Gastroesophageal sphincter (tissue), 4 donors: ENCODE data around the gene XYLT1. TPM values are rescaled to one million over a fixed set of nuclear protein-coding genes. Genes with fewer than 3 reads are reported as not detected.

ENCODE experiments used
- ATAC-seq: fragments of 150-250 bp; one replicate; pipeline ENCODE4 v1.9.1; 2016; ENCODE audit warnings: mild to moderate bottlenecking, moderate library complexity
- H3K27ac ChIP-seq, 4 donors: fragments of 200-600 bp; sonication (generic) in 3 of 4; 1 replicate in 3 of 4; 2 replicates in 1 of 4; pipeline ENCODE4 v1.5.1; 2016 to 2019
- H3K27me3 ChIP-seq: fragments of 200-600 bp; sonication (generic); one replicate; pipeline ENCODE4 v1.5.1; 2019
- H3K36me3 ChIP-seq, 2 donors: fragments of 200-600 bp; sonication (generic); one replicate each; pipeline ENCODE4 v1.5.1; 2019; ENCODE audit warnings: control low read depth in 1 of 2
- H3K4me1 ChIP-seq, 3 donors: fragments of 200-600 bp; sonication (generic); 1 replicate in 2 of 3; 2 replicates in 1 of 3; pipeline ENCODE4 v1.5.1; 2016 to 2019; ENCODE audit warnings: control low read depth in 2 of 3
- H3K4me3 ChIP-seq, 2 donors: fragments of 200-600 bp; sonication (generic); one replicate each; pipeline ENCODE4 v1.5.1; 2019; ENCODE audit warnings: mild to moderate bottlenecking in 1 of 2, moderate library complexity in 1 of 2
- H3K9me3 ChIP-seq, 3 donors: fragments of 200-600 bp; sonication (generic); one replicate each; pipeline ENCODE4 v1.5.1; 2017 to 2019; ENCODE audit warnings: control low read depth in 2 of 3
- EP300 ChIP-seq: sonication (generic); formaldehyde crosslinking; IDR thresholded peaks from one replicate; pipeline ENCODE4 v1.6.1; 2017; ENCODE audit warnings: antibody characterized with exemption, mild to moderate bottlenecking
- POLR2A ChIP-seq, 2 donors: fragments of 450-650 bp; IDR thresholded peaks; one replicate each; pipeline ENCODE4 v1.6.1; 2017; ENCODE audit warnings: antibody characterized with exemption in 2 of 2, mild to moderate bottlenecking in 2 of 2, moderate library complexity in 1 of 2
- POLR2AphosphoS5 ChIP-seq: sonication (generic); formaldehyde crosslinking; IDR thresholded peaks from one replicate; pipeline ENCODE4 v1.6.1; 2017; ENCODE audit warnings: antibody characterized with exemption
- WGBS, 2 donors: methylation state at CpG; one replicate each; pipeline ENCODE4 v1.1.5; 2018; ENCODE audit warnings: low coverage in 1 of 2; 5-methylcytosine and 5-hydroxymethylcytosine counted together
- total RNA-seq, 4 donors: library from RNA; depleted of rRNA; stranded (reverse); fragments of >200 nt; gene quantifications; one replicate each; pipeline ENCODE4 v1.1.0, GENCODE V29; 2016
- TF ChIP-seq, protein P1 (sequence below), 4 experiments: fragments of 200-600 bp in 2 of 4; fragments of 450-650 bp in 2 of 4; sonication (generic) in 1 of 4; IDR thresholded peaks; one replicate each; pipeline ENCODE4 v1.5.1; 2017 to 2019; ENCODE audit warnings: antibody characterized with exemption in 4 of 4, mild to moderate bottlenecking in 2 of 4, moderate library complexity in 2 of 4

The XYLT1 gene
- total RNA-seq, 4 donors from 2014 or later, result 19.1 to 51.6 (median 23.7) TPM

- Histone ChIP-seq H3K9me3 (no peaks in the 10 kb centered on the region), H3K36me3 (no peaks in the 10 kb centered on the region), H3K27me3 (peaks cover 2% of the 10 kb centered on the region), H3K4me3 (no peak overlapping the region), H3K4me1 (peaks cover 0 to 19% (median 0%) of the 10 kb centered on the region in 3 donors), H3K27ac (no peak overlapping the region)
- TF ChIP-seq, protein P1, sequence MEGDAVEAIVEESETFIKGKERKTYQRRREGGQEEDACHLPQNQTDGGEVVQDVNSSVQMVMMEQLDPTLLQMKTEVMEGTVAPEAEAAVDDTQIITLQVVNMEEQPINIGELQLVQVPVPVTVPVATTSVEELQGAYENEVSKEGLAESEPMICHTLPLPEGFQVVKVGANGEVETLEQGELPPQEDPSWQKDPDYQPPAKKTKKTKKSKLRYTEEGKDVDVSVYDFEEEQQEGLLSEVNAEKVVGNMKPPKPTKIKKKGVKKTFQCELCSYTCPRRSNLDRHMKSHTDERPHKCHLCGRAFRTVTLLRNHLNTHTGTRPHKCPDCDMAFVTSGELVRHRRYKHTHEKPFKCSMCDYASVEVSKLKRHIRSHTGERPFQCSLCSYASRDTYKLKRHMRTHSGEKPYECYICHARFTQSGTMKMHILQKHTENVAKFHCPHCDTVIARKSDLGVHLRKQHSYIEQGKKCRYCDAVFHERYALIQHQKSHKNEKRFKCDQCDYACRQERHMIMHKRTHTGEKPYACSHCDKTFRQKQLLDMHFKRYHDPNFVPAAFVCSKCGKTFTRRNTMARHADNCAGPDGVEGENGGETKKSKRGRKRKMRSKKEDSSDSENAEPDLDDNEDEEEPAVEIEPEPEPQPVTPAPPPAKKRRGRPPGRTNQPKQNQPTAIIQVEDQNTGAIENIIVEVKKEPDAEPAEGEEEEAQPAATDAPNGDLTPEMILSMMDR (IDR thresholded peaks at IDR 0.05), result no peak
- no peak for TF ChIP-seq POLR2AphosphoS5
- TF ChIP-seq POLR2A (IDR thresholded peaks at IDR 0.05), result no peak
- no peak for TF ChIP-seq EP300
- WGBS, 2 donors, result 74 to 87% methylated on average over 9 to 10 of the region's 10 CpGs
- ATAC-seq, result no peak
Measured at GRCh38 chr16:17515421-17516210, 44.9 kb upstream of the XYLT1 start.

- no peak for ATAC-seq
- peaks cover 0 to 9% (median 0%) of the 10 kb centered on the region in 3 donors for H3K9me3 ChIP-seq
- no peaks in the 10 kb centered on the region for H3K27me3 ChIP-seq
- H3K4me1 ChIP-seq, result peaks cover 0 to 19% (median 0%) of the 10 kb centered on the region in 3 donors
- TF ChIP-seq POLR2AphosphoS5, result peak; percentile 39
- TF ChIP-seq, protein P1 (IDR thresholded peaks at IDR 0.05), result no peak
- no peak for TF ChIP-seq EP300
- WGBS, 2 donors, result 7 to 20% methylated on average over 3 to 5 of the region's 6 CpGs
- no peaks in the 10 kb centered on the region for H3K36me3 ChIP-seq
- H3K4me3 ChIP-seq, result no peak overlapping the region
- H3K27ac ChIP-seq, result peak overlapping the region in 1 of 4 donors; percentile 14
Measured at GRCh38 chr16:17512636-17513220, 42.0 kb upstream of the XYLT1 start.

DNA sequence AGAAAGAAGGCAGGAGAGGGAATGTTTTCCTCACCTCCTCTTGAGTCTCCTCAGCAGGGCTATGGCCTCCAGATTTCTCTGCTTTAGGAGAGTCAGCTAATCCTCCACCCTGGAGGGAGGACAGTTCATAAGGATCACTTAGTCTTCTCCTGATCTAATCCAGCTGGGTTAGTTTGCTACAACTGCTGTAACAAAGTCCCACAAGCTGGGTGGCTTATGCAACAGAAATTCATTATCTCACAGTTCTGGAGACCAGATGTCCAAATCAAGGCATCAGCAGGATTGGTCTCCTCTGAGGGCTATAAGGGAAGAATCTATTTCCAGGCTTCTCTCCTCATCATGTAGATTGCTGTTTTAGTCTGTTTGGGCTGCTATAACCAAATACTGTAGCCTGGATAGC lies 40.6 kb upstream of the XYLT1 start:
- peak; percentile 68 for ATAC-seq

DNA sequence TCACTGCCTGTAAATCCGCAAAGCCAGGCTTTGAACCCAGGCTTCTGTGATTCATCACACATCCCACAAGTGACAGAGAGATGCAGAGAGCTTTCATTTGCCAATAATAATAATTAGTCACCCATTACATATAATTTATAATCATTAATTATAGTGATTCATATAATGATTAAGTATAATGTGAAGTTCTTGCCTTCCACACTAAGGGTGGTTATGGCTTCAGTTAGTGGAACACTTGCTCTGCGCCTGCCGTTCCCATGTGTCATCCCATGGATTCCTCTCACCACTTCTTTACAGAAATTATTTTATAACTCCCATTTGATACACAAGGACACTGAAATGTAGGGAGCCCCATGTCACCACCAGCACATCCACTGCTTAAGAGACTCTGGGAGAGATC lies 39.8 kb upstream of the XYLT1 start:
- H3K4me3 ChIP-seq, result no peak overlapping the region
- WGBS, 2 donors, result 72 to 96% methylated on average over 3 of the region's 3 CpGs
- H3K27me3 ChIP-seq, result no peaks in the 10 kb centered on the region
- no peaks in the 10 kb centered on the region for H3K36me3 ChIP-seq
- no peak for ATAC-seq
- H3K9me3 ChIP-seq, result peaks cover 0 to 9% (median 0%) of the 10 kb centered on the region in 3 donors
- H3K27ac ChIP-seq, result no peak overlapping the region
- H3K4me1 ChIP-seq, result peaks cover 0 to 19% (median 0%) of the 10 kb centered on the region in 3 donors
- TF ChIP-seq POLR2AphosphoS5 (no peak), EP300 (no peak), POLR2A (IDR thresholded peaks at IDR 0.05) (no peak)
- TF ChIP-seq, protein P1 (IDR thresholded peaks at IDR 0.05), result no peak

More for the DNA sequence above, 40.6 kb upstream of the XYLT1 start:
- TF ChIP-seq EP300 (no peak), POLR2AphosphoS5 (no peak), POLR2A (IDR thresholded peaks at IDR 0.05) (no peak)
- TF ChIP-seq, protein P1 (IDR thresholded peaks at IDR 0.05), result no peak
- Histone ChIP-seq H3K4me1 (peaks cover 0 to 19% (median 0%) of the 10 kb centered on the region in 3 donors), H3K9me3 (peaks cover 0 to 9% (median 0%) of the 10 kb centered on the region in 3 donors), H3K36me3 (no peaks in the 10 kb centered on the region), H3K27me3 (no peaks in the 10 kb centered on the region), H3K4me3 (no peak overlapping the region), H3K27ac (no peak overlapping the region)
